Right lobe of liver (tissue), 6 donors: ENCODE results near the gene TNFSF13B. TPM values are rescaled to one million over a fixed set of nuclear protein-coding genes. Genes with fewer than 3 reads are reported as not detected.

Experiments
- ATAC-seq, 4 donors: fragments of 200-7000 bp; cut with Tn5 transposase; one replicate each; pipeline ENCODE4 v1.9.1; 2020; ENCODE audit warnings: mild to moderate bottlenecking in 4 of 4, moderate library complexity in 4 of 4
- DNase-seq, 3 donors: peaks; one replicate each; pipeline ENCODE4 v3.0.0-alpha.2; 2020
- H3K27ac ChIP-seq, 3 donors: fragments of 200-600 bp; one replicate each; pipeline ENCODE4 v1.8.0; 2022
- H3K27me3 ChIP-seq, 2 donors: fragments of 200-600 bp; one replicate each; pipeline ENCODE4 v1.8.0; 2022
- H3K36me3 ChIP-seq, 4 donors: fragments of 200-600 bp; sonication (generic) in 1 of 4; one replicate each; pipeline versions ENCODE4 v1.5.1 to v1.8.0; 2017 to 2022; ENCODE audit warnings: control low read depth in 1 of 4
- H3K4me1 ChIP-seq, 4 donors: fragments of 200-600 bp; sonication (generic) in 1 of 4; one replicate each; pipeline versions ENCODE4 v1.5.1 to v1.8.0; 2017 to 2022; ENCODE audit warnings: control low read depth in 1 of 4
- H3K4me3 ChIP-seq, 3 donors: fragments of 200-600 bp; one replicate each; pipeline ENCODE4 v1.8.0; 2022
- H3K9me3 ChIP-seq, 4 donors: fragments of 200-600 bp; sonication (generic) in 1 of 4; one replicate each; pipeline versions ENCODE4 v1.5.1 to v1.8.0; 2017 to 2022; ENCODE audit warnings: control low read depth in 1 of 4
- CTCF ChIP-seq, 4 donors: fragments of 200-600 bp in 3 of 4; fragments of 450-650 bp in 1 of 4; IDR thresholded peaks; one replicate each; pipeline versions ENCODE4 v1.5.1 to v1.8.0; 2016 to 2022; ENCODE audit warnings: antibody characterized with exemption in 4 of 4, mild to moderate bottlenecking in 2 of 4
- POLR2A ChIP-seq: fragments of 450-650 bp; IDR thresholded peaks from one replicate; pipeline ENCODE4 v1.6.1; 2017; ENCODE audit warnings: antibody characterized with exemption, mild to moderate bottlenecking
- WGBS: methylation state at CpG from one replicate; pipeline ENCODE4 v1.1.6; 2018; ENCODE audit warnings: low coverage, low lambda C conversion rate; ENCODE audit not compliant: insufficient coverage; ENCODE audit errors: missing lambda C conversion rate; 5-methylcytosine and 5-hydroxymethylcytosine counted together
- intact Hi-C, 2 donors: fragments of 100-400 bp; cut with DNase I; formaldehyde crosslinking; loops; one replicate each; pipeline versions ENCODE4 v1.11.2 to v1.14.1; 2022
- total RNA-seq, 6 experiments: library from RNA; depleted of rRNA in 2 of 6; stranded (reverse); fragments of >200 nt in 2 of 6; fragmentation: NEBNext Ultra II Directional in 3 of 6; extraction: Animal tissue kit (Norgen Biotek cat#: 25700) in 3 of 6; gene quantifications; one replicate each; pipeline versions ENCODE4 v1.1.0 to v1.2.4, GENCODE V29; 2016 to 2023
- donor health status: DM: no; HTN: yes; CAD: no.
- donor health status: DM: no; HTN: no; CAD: no.
- donor health status: DM: no; HTN: no; CAD: no.
- donor health status: DM: no; HTN: yes; CAD: no.
- donor health status: DM: no; HTN: yes; CAD: no.

Gene TNFSF13B
- total RNA-seq, 6 experiments from 2014 or later = 1.5 to 4.7 (median 3.6) TPM

- TF ChIP-seq POLR2A = no peak
- no peak for TF ChIP-seq CTCF (IDR thresholded peaks at IDR 0.05)
- intact Hi-C loops = no loop called here
- no peak overlapping the region for H3K4me3 ChIP-seq
- H3K27ac ChIP-seq = peak overlapping the region in 2 of 3 donors; percentile 20 to 71
- no peaks in the 10 kb centered on the region for H3K27me3 ChIP-seq
- DNase-seq (no peak), ATAC-seq (peak in 1 of 4 donors; percentile 9)
- 55% methylated on average over 4 of the region's 4 CpGs for WGBS
- no peaks in the 10 kb centered on the region for H3K9me3 ChIP-seq
- no peaks in the 10 kb centered on the region for H3K36me3 ChIP-seq
- peaks cover 0 to 7% (median 0%) of the 10 kb centered on the region in 4 donors for H3K4me1 ChIP-seq
These were observed 929 bp upstream of the TNFSF13B start for GRCh38 chr13:108268466-108269112.

GRCh38 chr13:108270442-108270841, 924 bp downstream of the TNFSF13B start:
- peaks cover 0 to 10% (median 0%) of the 10 kb centered on the region in 4 donors for H3K4me1 ChIP-seq
- no peak for DNase-seq
- ATAC-seq = peak; percentile 13 to 40 (median 18)
- intact Hi-C loops = no loop called here
- no peaks in the 10 kb centered on the region for H3K9me3 ChIP-seq
- H3K36me3 ChIP-seq = no peaks in the 10 kb centered on the region
- peak overlapping the region in 2 of 3 donors; percentile 56 to 71 for H3K27ac ChIP-seq
- H3K4me3 ChIP-seq = peak overlapping the region; percentile 35 to 46 (median 43)
- H3K27me3 ChIP-seq = no peaks in the 10 kb centered on the region
- WGBS = 35% methylated on average over 3 of the region's 3 CpGs
- TF ChIP-seq CTCF (IDR thresholded peaks at IDR 0.05) = no peak

GRCh38 chr13:108272333-108272732, 2.8 kb downstream of the TNFSF13B start:
- intact Hi-C loops = no loop called here

GRCh38 chr13:108273429-108274118, 4.1 kb downstream of the TNFSF13B start:
- no peak for DNase-seq
- Histone ChIP-seq H3K36me3 (no peaks in the 10 kb centered on the region), H3K4me1 (peaks cover 0 to 21% (median 6%) of the 10 kb centered on the region in 4 donors), H3K27me3 (no peaks in the 10 kb centered on the region), H3K4me3 (no peak overlapping the region), H3K27ac (no peak overlapping the region), H3K9me3 (no peaks in the 10 kb centered on the region)
- no peak for ATAC-seq
- intact Hi-C loops = no loop called here
- no peak for TF ChIP-seq POLR2A
- no peak for TF ChIP-seq CTCF (IDR thresholded peaks at IDR 0.05)
- 72% methylated on average over 4 of the region's 5 CpGs for WGBS

More at GRCh38 chr13:108272333-108272732, 2.8 kb downstream of the TNFSF13B start:
- Histone ChIP-seq H3K4me3 (no peak overlapping the region), H3K9me3 (no peaks in the 10 kb centered on the region), H3K27me3 (no peaks in the 10 kb centered on the region), H3K36me3 (no peaks in the 10 kb centered on the region), H3K27ac (no peak overlapping the region), H3K4me1 (peaks cover 0 to 21% (median 6%) of the 10 kb centered on the region in 4 donors)
- TF ChIP-seq CTCF (IDR thresholded peaks at IDR 0.05) = no peak
- no peak for TF ChIP-seq POLR2A
- ATAC-seq = no peak
- no peak for DNase-seq
